HepG2 (cell line): Measurements from ENCODE around the gene ZNF747. TPM values are rescaled to one million over a fixed set of nuclear protein-coding genes. Genes with fewer than 3 reads are reported as not detected.

Experiments
- ATF6 ChIP-seq: sonication (generic); formaldehyde crosslinking; conservative IDR thresholded peaks from 2 replicates; pipeline ENCODE4 v1.4.0; 2020; ENCODE audit warnings: missing genetic modification reagents
- ATF7-NPFF ChIP-seq: sonication (generic); formaldehyde crosslinking; IDR thresholded peaks from 2 replicates; pipeline ENCODE4 v1.8.1; 2023; ENCODE audit warnings: mild to moderate bottlenecking, low read depth, missing genetic modification reagents, moderate library complexity
- ERF ChIP-seq: IDR thresholded peaks from 2 replicates; pipeline ENCODE4 v1.6.1; 2018; ENCODE audit warnings: missing biosample characterization, missing genetic modification reagents
- GATAD1 ChIP-seq: IDR thresholded peaks from 2 replicates; pipeline ENCODE4 v1.6.1; 2016; ENCODE audit warnings: missing genetic modification reagents, missing compliant biosample characterization
- NR2F6 ChIP-seq, 2 experiments: IDR thresholded peaks; 2 replicates each; pipeline ENCODE4 v1.6.1; 2016; ENCODE audit warnings: antibody characterized with exemption in 1 of 2, mild to moderate bottlenecking in 1 of 2
- PLSCR1 ChIP-seq: sonication (generic); formaldehyde crosslinking; IDR thresholded peaks from 2 replicates; pipeline ENCODE4 v1.5.0; 2020; ENCODE audit warnings: missing genetic modification reagents, mild to moderate bottlenecking, borderline replicate concordance
- RAD51 ChIP-seq: fragments of 450-650 bp; IDR thresholded peaks from 2 replicates; pipeline ENCODE4 v1.6.1; 2016; ENCODE audit warnings: borderline replicate concordance
- RFX3 ChIP-seq: IDR thresholded peaks from 2 replicates; pipeline ENCODE4 v1.6.1; 2016; ENCODE audit warnings: missing biosample characterization, missing genetic modification reagents
- RORA ChIP-seq: sonication (generic); formaldehyde crosslinking; IDR thresholded peaks from 2 replicates; pipeline ENCODE4 v1.5.0; 2020; ENCODE audit warnings: mild to moderate bottlenecking, missing genetic modification reagents, moderate library complexity
- SMAD3 ChIP-seq: sonication (generic); formaldehyde crosslinking; IDR thresholded peaks from 2 replicates; pipeline ENCODE4 v1.4.0; 2020; ENCODE audit warnings: missing genetic modification reagents
- SRSF4 ChIP-seq: fragments of 200-400 bp; formaldehyde crosslinking; IDR thresholded peaks from one replicate; pipeline ENCODE4 v1.6.1; 2018; ENCODE audit warnings: mild to moderate bottlenecking, low read depth, low read length, moderate library complexity; ENCODE audit not compliant: poor library complexity, severe bottlenecking
- ZNF230 ChIP-seq: sonication (generic); formaldehyde crosslinking; IDR thresholded peaks from 2 replicates; pipeline ENCODE4 v1.4.0; 2020; ENCODE audit warnings: mild to moderate bottlenecking, missing genetic modification reagents
- ZNF275 ChIP-seq: sonication (generic); formaldehyde crosslinking; IDR thresholded peaks from 2 replicates; pipeline ENCODE4 v1.8.0; 2022; ENCODE audit warnings: missing genetic modification reagents, mild to moderate bottlenecking, inconsistent platforms, borderline replicate concordance
- ZNF282 ChIP-seq: fragments of 450-650 bp; IDR thresholded peaks from 2 replicates; pipeline ENCODE4 v1.6.1; 2018; ENCODE audit not compliant: partially characterized antibody
- ZNF329 ChIP-seq: sonication (generic); formaldehyde crosslinking; IDR thresholded peaks from 2 replicates; pipeline ENCODE4 v1.9.0; 2021; ENCODE audit warnings: low read depth, mild to moderate bottlenecking, missing genetic modification reagents
- ZNF333 ChIP-seq: sonication (generic); formaldehyde crosslinking; IDR thresholded peaks from 2 replicates; pipeline ENCODE4 v1.4.0; 2020; ENCODE audit warnings: mild to moderate bottlenecking, missing genetic modification reagents, borderline replicate concordance
- ZNF569 ChIP-seq: sonication (generic); formaldehyde crosslinking; IDR thresholded peaks from 2 replicates; pipeline ENCODE4 v1.5.0; 2020; ENCODE audit warnings: mild to moderate bottlenecking, missing genetic modification reagents, moderate library complexity, borderline replicate concordance
- ZNF720 ChIP-seq: sonication (generic); formaldehyde crosslinking; IDR thresholded peaks from 2 replicates; pipeline ENCODE4 v1.4.0; 2020; ENCODE audit warnings: missing genetic modification reagents
- ZSCAN29 ChIP-seq: sonication (generic); formaldehyde crosslinking; conservative IDR thresholded peaks from 2 replicates; pipeline ENCODE4 v1.4.0; 2020; ENCODE audit warnings: mild to moderate bottlenecking, missing genetic modification reagents
- polyA plus RNA-seq, 8 experiments: library from polyadenylated mRNA; depleted of rRNA in 3 of 8; stranded (reverse) in 7 of 8; unstranded in 1 of 8; fragments of >200 nt; fragmentation: Illumina TruSeq in 4 of 8; extraction: Trizol in 4 of 8; gene quantifications; 2 replicates each; pipeline versions ENCODE4 v1.2.1 to v1.2.3, GENCODE V29; 2011 to 2016; ENCODE audit warnings: low read depth in 4 of 8, missing spikeins in 1 of 8, mixed read lengths in 1 of 8; ENCODE audit not compliant: insufficient read depth in 1 of 8
- total RNA-seq, 5 experiments: library from RNA; depleted of rRNA; stranded (reverse); fragments of >200 nt; fragmentation: Illumina TruSeq; extraction: Trizol; gene quantifications; 2 replicates each; pipeline ENCODE4 v1.2.3, GENCODE V29; 2016; ENCODE audit warnings: low read depth in 1 of 5
- TF ChIP-seq, protein P1 (sequence below): sonication (generic); formaldehyde crosslinking; IDR thresholded peaks from 2 replicates; pipeline ENCODE4 v1.8.1; 2023; ENCODE audit warnings: mild to moderate bottlenecking, moderate library complexity, missing genetic modification reagents
- TF ChIP-seq, protein P2 (sequence below): IDR thresholded peaks from 2 replicates; pipeline ENCODE4 v1.6.1; 2016
- TF ChIP-seq, protein P3 (sequence below): sonication (generic); formaldehyde crosslinking; conservative IDR thresholded peaks from 2 replicates; pipeline ENCODE4 v1.8.0; 2022; ENCODE audit warnings: missing genetic modification reagents

The ZNF747 gene
- total and polyA plus RNA-seq, 2 of the 13 experiments (the other 11 are each of a cell fraction or from before 2014, with no cell fraction given), result 7.2 to 10.2 TPM

DNA sequence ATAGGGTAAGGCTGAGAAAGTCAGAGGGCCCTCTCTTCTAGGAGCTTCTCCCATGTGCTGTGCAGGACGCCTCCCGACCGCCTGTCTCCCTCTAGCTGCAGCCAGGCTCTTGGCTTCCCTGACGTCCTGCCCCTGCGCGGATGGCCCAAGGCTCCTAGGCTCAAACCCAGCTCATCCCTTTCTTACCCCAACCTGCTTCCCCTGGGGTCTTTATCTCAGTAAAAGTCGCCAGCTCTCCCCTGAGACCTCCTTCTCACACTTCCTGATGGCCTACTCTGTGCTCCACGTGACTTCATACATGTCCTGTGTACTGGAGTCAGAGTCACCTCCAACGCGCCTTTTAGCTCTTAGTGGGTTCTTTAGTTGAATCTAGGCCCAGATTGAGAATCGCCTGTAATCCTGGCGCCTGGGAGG, 1.1 kb upstream of the ZNF747 start (continued):
- TF ChIP-seq, protein P1, sequence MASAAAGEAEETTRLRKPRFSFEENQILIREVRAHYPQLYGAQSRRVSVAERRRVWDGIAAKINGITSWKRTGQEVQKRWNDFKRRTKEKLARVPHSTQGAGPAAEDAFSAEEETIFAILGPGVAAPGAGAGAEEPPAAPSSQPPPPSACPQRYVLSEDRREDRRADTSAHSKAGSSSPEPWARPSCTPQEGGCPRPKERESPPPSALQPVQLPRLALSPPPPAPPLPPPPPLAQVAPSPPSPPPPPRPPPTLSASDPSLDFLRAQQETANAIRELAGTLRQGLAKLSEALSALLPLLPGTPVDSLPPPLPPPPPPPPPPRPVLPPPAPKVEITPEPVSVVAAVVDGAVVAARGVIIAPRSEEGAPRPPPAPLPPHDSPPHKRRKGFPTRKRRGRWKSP, result no peak
- TF ChIP-seq ZNF230 (CRISPR knock-in tag), result peak; percentile 78
- peak; percentile 46 for TF ChIP-seq GATAD1 (CRISPR knock-in tag)
- no peak for TF ChIP-seq ZNF720 (CRISPR knock-in tag)
- TF ChIP-seq ZSCAN29 (CRISPR knock-in tag), result peak; percentile 57
- no peak for TF ChIP-seq ZNF333 (CRISPR knock-in tag)
- TF ChIP-seq, protein P2, sequence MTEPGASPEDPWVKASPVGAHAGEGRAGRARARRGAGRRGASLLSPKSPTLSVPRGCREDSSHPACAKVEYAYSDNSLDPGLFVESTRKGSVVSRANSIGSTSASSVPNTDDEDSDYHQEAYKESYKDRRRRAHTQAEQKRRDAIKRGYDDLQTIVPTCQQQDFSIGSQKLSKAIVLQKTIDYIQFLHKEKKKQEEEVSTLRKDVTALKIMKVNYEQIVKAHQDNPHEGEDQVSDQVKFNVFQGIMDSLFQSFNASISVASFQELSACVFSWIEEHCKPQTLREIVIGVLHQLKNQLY, result no peak
- peak; percentile 49; the same call in 1 of the 2 replicates for TF ChIP-seq ZNF275 (CRISPR knock-in tag)
- TF ChIP-seq RAD51, result no peak
- TF ChIP-seq SMAD3, result 0 out of 2 replicates have a peak, but pooled peaks have one; percentile 7
- peak; percentile 80; the same call in 1 of the 2 replicates for TF ChIP-seq ATF7-NPFF
- no peak for TF ChIP-seq ZNF282
- no peak for TF ChIP-seq RFX3
- TF ChIP-seq SRSF4, result no peak
- TF ChIP-seq ZNF569 (CRISPR knock-in tag), result no peak
- TF ChIP-seq ERF, result peak; percentile 67; the same call in 1 of the 2 replicates
- TF ChIP-seq RORA (CRISPR knock-in tag), result no peak
- TF ChIP-seq, protein P3, sequence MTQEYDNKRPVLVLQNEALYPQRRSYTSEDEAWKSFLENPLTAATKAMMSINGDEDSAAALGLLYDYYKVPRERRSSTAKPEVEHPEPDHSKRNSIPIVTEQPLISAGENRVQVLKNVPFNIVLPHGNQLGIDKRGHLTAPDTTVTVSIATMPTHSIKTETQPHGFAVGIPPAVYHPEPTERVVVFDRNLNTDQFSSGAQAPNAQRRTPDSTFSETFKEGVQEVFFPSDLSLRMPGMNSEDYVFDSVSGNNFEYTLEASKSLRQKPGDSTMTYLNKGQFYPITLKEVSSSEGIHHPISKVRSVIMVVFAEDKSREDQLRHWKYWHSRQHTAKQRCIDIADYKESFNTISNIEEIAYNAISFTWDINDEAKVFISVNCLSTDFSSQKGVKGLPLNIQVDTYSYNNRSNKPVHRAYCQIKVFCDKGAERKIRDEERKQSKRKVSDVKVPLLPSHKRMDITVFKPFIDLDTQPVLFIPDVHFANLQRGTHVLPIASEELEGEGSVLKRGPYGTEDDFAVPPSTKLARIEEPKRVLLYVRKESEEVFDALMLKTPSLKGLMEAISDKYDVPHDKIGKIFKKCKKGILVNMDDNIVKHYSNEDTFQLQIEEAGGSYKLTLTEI, result no peak
- TF ChIP-seq PLSCR1 (CRISPR knock-in tag), result no peak
- TF ChIP-seq ZNF329 (CRISPR knock-in tag), result no peak
- TF ChIP-seq ATF6 (CRISPR knock-in tag), result no peak
- TF ChIP-seq NR2F6 (IDR thresholded peaks at IDR 0.05), result no peak
- peak; percentile 45; the same call in 1 of the 2 replicates for TF ChIP-seq NR2F6 (CRISPR knock-in tag; IDR thresholded peaks at IDR 0.05)
